OCI-LY1 (cell line): ENCODE data around the gene WWOX.

Experiments used
- EZH2 ChIP-seq: fragments of 200-600 bp; sonication (generic), shearing (Covaris generic); IDR thresholded peaks from 2 replicates; pipeline ENCODE4 v1.8.0; 2017; ENCODE audit warnings: borderline replicate concordance, mixed run types, mild to moderate bottlenecking, antibody characterized with exemption, low read length, moderate library complexity, mixed read lengths
- TF ChIP-seq, protein P1 (sequence below): fragments of 200-600 bp; sonication (generic), shearing (Covaris generic); IDR thresholded peaks from 2 replicates; pipeline ENCODE4 v1.5.1; 2017; ENCODE audit warnings: mild to moderate bottlenecking, antibody characterized with exemption, low read length, moderate library complexity, mixed read lengths

DNA sequence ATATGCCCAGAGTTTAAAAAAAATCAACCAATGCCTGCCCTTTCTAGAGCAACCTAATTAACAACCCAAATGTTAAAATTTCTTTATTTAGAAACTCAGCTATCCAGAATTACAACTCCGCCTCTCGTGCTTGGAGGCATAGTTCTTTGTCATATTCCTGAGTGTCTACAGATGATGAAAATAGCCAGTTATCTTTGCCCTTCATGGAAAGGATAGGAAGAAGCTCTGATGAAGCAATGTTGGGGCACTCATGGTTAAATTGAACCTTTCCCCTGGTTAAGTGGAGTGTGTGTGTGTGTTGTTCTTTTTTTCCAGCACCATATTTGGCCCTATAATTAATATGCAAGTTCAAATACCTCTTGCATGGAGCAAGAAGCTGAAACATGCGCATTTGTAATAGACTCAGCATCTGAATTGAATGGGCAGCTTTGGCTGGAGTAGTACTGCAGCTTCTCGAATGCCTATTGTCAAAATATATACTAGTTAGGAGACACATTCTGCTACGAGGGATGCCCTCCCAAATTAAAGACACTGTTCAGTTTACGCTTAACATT lies 506.2 kb downstream of the WWOX start:
- TF ChIP-seq, protein P1, sequence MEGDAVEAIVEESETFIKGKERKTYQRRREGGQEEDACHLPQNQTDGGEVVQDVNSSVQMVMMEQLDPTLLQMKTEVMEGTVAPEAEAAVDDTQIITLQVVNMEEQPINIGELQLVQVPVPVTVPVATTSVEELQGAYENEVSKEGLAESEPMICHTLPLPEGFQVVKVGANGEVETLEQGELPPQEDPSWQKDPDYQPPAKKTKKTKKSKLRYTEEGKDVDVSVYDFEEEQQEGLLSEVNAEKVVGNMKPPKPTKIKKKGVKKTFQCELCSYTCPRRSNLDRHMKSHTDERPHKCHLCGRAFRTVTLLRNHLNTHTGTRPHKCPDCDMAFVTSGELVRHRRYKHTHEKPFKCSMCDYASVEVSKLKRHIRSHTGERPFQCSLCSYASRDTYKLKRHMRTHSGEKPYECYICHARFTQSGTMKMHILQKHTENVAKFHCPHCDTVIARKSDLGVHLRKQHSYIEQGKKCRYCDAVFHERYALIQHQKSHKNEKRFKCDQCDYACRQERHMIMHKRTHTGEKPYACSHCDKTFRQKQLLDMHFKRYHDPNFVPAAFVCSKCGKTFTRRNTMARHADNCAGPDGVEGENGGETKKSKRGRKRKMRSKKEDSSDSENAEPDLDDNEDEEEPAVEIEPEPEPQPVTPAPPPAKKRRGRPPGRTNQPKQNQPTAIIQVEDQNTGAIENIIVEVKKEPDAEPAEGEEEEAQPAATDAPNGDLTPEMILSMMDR, result no peak
- TF ChIP-seq EZH2, result no peak
